Keratinocyte (primary cell): ENCODE measurements around the gene PISD. TPM values are rescaled to one million over a fixed set of nuclear protein-coding genes. Genes with fewer than 3 reads are reported as not detected.
A peak's percentile ranks its signal among the peaks of the same experiment; 100 is the strongest.

Source experiments
- DNase-seq: peaks from one replicate; pipeline ENCODE4 v3.0.0-alpha.2; 2011; ENCODE audit warnings: low read depth, missing footprints, low spot score
- FAIRE-seq: peaks from 2 replicates; lab custom pipeline; 2011; peaks lifted over from hg19 to GRCh38; lab: Jason Lieb, UNC
- H2AFZ ChIP-seq: 2 replicates; pipeline ENCODE4 v1.6.0; 2012; ENCODE audit warnings: low read length, control low read depth, inconsistent platforms; ENCODE audit not compliant: control insufficient read depth
- H3K27ac ChIP-seq: 2 replicates; pipeline ENCODE4 v1.5.1; 2011; ENCODE audit warnings: low read length; ENCODE audit not compliant: control insufficient read depth, insufficient read depth
- H3K27me3 ChIP-seq: 3 replicates; pipeline ENCODE4 v1.6.0; 2011; ENCODE audit warnings: low read length; ENCODE audit not compliant: control insufficient read depth, insufficient read depth; ENCODE audit errors: extremely low read depth
- H3K36me3 ChIP-seq, 2 experiments: 2 replicates in 1 of 2; 3 replicates in 1 of 2; pipeline ENCODE4 v1.5.1; 2011; ENCODE audit warnings: low read length in 2 of 2, mild to moderate bottlenecking in 1 of 2; ENCODE audit not compliant: control insufficient read depth in 2 of 2, insufficient read depth in 2 of 2; ENCODE audit errors: extremely low read depth in 1 of 2
- H3K4me1 ChIP-seq: 3 replicates; pipeline ENCODE4 v1.5.1; 2011; ENCODE audit warnings: low read length; ENCODE audit not compliant: control insufficient read depth, insufficient read depth; ENCODE audit errors: extremely low read depth
- H3K4me2 ChIP-seq: 3 replicates; pipeline ENCODE4 v1.6.0; 2011; ENCODE audit warnings: low read depth, low read length; ENCODE audit not compliant: control insufficient read depth, insufficient read depth; ENCODE audit errors: extremely low read depth
- H3K4me3 ChIP-seq, 3 experiments: fragments of 200-600 bp in 1 of 3; sonication (generic) in 1 of 3; 2 replicates in 2 of 3; 3 replicates in 1 of 3; pipeline ENCODE4 v1.5.1; 2011 to 2016; ENCODE audit warnings: low read length in 3 of 3, mild to moderate bottlenecking in 3 of 3, control low read depth in 2 of 3, inconsistent platforms in 1 of 3, low read depth in 1 of 3, mixed read lengths in 1 of 3, mixed run types in 1 of 3, moderate library complexity in 1 of 3; ENCODE audit not compliant: control insufficient read depth in 2 of 3, insufficient read depth in 2 of 3; ENCODE audit errors: extremely low read depth in 1 of 3
- H3K79me2 ChIP-seq: 2 replicates; pipeline ENCODE4 v1.6.0; 2012; ENCODE audit warnings: low read length; ENCODE audit not compliant: control insufficient read depth, insufficient read depth
- H3K9ac ChIP-seq: 3 replicates; pipeline ENCODE4 v1.6.0; 2011; ENCODE audit warnings: low read length; ENCODE audit not compliant: control insufficient read depth, insufficient read depth; ENCODE audit errors: extremely low read depth
- H3K9me1 ChIP-seq: 3 replicates; pipeline ENCODE4 v1.6.0; 2011; ENCODE audit warnings: low read length; ENCODE audit not compliant: control insufficient read depth, insufficient read depth; ENCODE audit errors: extremely low read depth
- H3K9me3 ChIP-seq: 2 replicates; pipeline ENCODE4 v1.5.1; 2012; ENCODE audit warnings: low read depth, low read length; ENCODE audit not compliant: control insufficient read depth
- H4K20me1 ChIP-seq: 3 replicates; pipeline ENCODE4 v1.6.0; 2011; ENCODE audit warnings: low read length; ENCODE audit not compliant: control insufficient read depth, insufficient read depth; ENCODE audit errors: extremely low read depth
- EZH2 ChIP-seq: IDR thresholded peaks from one replicate; pipeline ENCODE4 v1.6.1; 2012; ENCODE audit warnings: inconsistent platforms, mild to moderate bottlenecking, low read length, moderate library complexity
- dilution Hi-C: fragments of 300-500 bp; cut with MboI; formaldehyde crosslinking; loops from one replicate; pipeline ENCODE4 v1.7.0; 2020; ENCODE audit warnings: low sequenced_read_pairs; ENCODE audit not compliant: extremely low pct_ligation_motif_present
- polyA plus RNA-seq, 5 experiments: library from polyadenylated mRNA; depleted of rRNA in 3 of 5; stranded (reverse) in 3 of 5; stranded (forward) in 1 of 5; unstranded in 1 of 5; fragments of >200 nt; gene quantifications; 1 replicate in 1 of 5; 2 replicates in 3 of 5; 3 replicates in 1 of 5; pipeline versions ENCODE4 v1.2.1 to v1.2.3, GENCODE V29; 2011 to 2012; ENCODE audit warnings: missing spikeins in 2 of 5, low read depth in 1 of 5, low replicate concordance in 1 of 5
- TF ChIP-seq, protein P1 (sequence below), 3 experiments: IDR thresholded peaks in 1 of 3; conservative IDR thresholded peaks in 1 of 3; optimal IDR thresholded peaks in 1 of 3; 2 replicates in 2 of 3; 3 replicates in 1 of 3; pipeline versions ENCODE3 to v1.5.1; 2011; ENCODE audit warnings: low read length in 3 of 3, mild to moderate bottlenecking in 3 of 3, moderate library complexity in 2 of 3, control low read depth in 1 of 3, inconsistent platforms in 1 of 3; ENCODE audit not compliant: insufficient read depth in 2 of 3; ENCODE audit errors: extremely low read depth in 1 of 3

PISD gene
- polyA plus RNA-seq, 1 donor (not counting 4 experiments of a cell fraction or from before 2014, with no cell fraction given), result 25.5 TPM

DNA sequence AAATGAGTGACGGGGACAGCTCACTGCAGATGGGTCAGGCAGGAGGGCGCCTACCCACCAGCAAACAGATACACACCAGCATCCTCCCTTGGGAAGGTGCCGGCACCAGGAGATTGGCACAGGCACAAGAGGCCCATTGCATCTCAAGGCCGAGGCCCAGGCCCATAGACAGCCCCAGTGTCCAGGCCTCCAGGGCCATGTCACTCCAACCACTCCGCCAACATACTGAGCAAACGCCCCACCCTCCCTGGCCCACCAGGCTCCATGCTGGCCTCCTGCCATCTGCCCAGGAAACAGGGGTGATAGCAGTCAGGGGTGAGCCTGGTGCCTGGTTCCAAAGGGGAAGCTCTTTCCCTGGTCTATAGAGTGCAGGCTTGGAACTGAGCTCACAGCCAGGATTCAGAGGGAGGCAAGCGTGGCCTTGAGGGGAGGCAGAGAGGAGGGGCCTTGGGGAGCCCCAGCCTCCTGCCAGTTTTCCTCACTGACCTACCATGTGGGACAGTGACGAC, 34.7 kb downstream of the PISD start:
- DNase-seq, result no peak
- H3K4me2 ChIP-seq, result no peak overlapping the region
- H3K9me3 ChIP-seq, result no peaks in the 10 kb centered on the region
- H3K9me1 ChIP-seq, result peaks cover 2% of the 10 kb centered on the region
- H3K4me1 ChIP-seq, result peaks cover 18% of the 10 kb centered on the region
- H3K27ac ChIP-seq, result no peak overlapping the region
- peaks cover 4 to 42% of the 10 kb centered on the region in 2 experiments for H3K36me3 ChIP-seq
- dilution Hi-C loops, result no loop called here
- FAIRE-seq, result no peak
- no peak overlapping the region for H3K9ac ChIP-seq
- H3K4me3 ChIP-seq, result no peak overlapping the region
- peaks cover 97% of the 10 kb centered on the region for H3K79me2 ChIP-seq
- H3K27me3 ChIP-seq, result no peaks in the 10 kb centered on the region
- peaks cover 33% of the 10 kb centered on the region for H4K20me1 ChIP-seq
- TF ChIP-seq, protein P1, sequence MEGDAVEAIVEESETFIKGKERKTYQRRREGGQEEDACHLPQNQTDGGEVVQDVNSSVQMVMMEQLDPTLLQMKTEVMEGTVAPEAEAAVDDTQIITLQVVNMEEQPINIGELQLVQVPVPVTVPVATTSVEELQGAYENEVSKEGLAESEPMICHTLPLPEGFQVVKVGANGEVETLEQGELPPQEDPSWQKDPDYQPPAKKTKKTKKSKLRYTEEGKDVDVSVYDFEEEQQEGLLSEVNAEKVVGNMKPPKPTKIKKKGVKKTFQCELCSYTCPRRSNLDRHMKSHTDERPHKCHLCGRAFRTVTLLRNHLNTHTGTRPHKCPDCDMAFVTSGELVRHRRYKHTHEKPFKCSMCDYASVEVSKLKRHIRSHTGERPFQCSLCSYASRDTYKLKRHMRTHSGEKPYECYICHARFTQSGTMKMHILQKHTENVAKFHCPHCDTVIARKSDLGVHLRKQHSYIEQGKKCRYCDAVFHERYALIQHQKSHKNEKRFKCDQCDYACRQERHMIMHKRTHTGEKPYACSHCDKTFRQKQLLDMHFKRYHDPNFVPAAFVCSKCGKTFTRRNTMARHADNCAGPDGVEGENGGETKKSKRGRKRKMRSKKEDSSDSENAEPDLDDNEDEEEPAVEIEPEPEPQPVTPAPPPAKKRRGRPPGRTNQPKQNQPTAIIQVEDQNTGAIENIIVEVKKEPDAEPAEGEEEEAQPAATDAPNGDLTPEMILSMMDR (optimal IDR thresholded peaks at IDR 0.05 in 1 of 3, IDR thresholded peaks at IDR 0.05 in 1 of 3, conservative IDR thresholded peaks at IDR 0.05 in 1 of 3; ENCODE audit: extremely low read depth in 1 of 3, insufficient read depth in 2 of 3, low read length in 3 of 3), result no peak
- TF ChIP-seq EZH2, result no peak
- no peak overlapping the region for H2AFZ ChIP-seq

DNA sequence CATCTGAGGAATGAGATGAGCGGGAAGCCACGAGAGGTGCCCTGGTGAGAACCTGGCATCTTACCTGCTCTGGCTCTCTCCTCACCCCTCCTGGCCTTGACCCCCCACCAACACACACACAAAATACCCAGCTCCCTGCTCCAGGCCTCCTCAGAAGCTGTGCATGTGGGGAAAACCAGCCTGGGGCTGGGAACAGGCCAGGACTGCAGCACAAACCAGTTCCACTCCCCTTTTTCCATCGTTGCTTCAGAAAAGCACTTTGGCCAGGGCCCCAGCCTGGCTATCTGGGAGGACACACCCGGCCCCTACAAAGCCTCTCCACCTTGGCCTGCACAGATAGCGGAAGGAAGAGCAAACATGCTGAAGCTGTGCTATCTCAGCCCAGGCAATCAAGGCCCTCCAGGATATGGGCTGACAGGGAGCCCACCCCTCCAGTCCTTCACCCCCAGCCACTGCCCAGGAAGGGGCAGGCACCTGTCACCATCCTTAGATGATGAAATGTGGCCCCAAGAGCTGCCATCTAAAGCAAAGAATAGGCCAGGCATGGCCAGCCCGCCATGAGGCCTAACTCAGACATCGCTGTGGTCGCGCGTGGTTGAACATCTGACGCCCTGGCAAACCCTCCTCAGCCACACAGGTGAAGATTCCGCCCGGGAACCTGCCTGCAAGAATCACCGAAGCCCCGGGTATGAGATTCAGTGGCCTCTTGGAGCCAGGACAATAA, 35.4 kb downstream of the PISD start:
- Histone ChIP-seq H3K4me2 (no peak overlapping the region), H3K9me1 (peaks cover 2% of the 10 kb centered on the region), H3K36me3 (peaks cover 4 to 45% of the 10 kb centered on the region in 2 experiments), H4K20me1 (peaks cover 40% of the 10 kb centered on the region), H3K4me1 (peaks cover 18% of the 10 kb centered on the region), H3K4me3 (no peak overlapping the region), H3K9me3 (no peaks in the 10 kb centered on the region), H3K27me3 (no peaks in the 10 kb centered on the region), H3K79me2 (peaks cover 97% of the 10 kb centered on the region), H2AFZ (no peak overlapping the region), H3K9ac (peak overlapping the region; percentile 19), H3K27ac (peak overlapping the region; percentile 8)
- DNase-seq (no peak), FAIRE-seq (no peak)
- dilution Hi-C loops, result no loop called here
- TF ChIP-seq, protein P1 (optimal IDR thresholded peaks at IDR 0.05 in 1 of 3, IDR thresholded peaks at IDR 0.05 in 1 of 3, conservative IDR thresholded peaks at IDR 0.05 in 1 of 3; ENCODE audit: extremely low read depth in 1 of 3, insufficient read depth in 2 of 3, low read length in 3 of 3), result no peak
- TF ChIP-seq EZH2, result no peak
